Left ventricle myocardium inferior (tissue), 1 donor: ENCODE data around the gene ADAM8. TPM values are rescaled to one million over a fixed set of nuclear protein-coding genes. Genes with fewer than 3 reads are reported as not detected.

Source experiments
- DNase-seq: peaks from one replicate; pipeline ENCODE4 v3.0.0-alpha.2; 2020
- H3K27ac ChIP-seq: fragments of 200-600 bp; replicated peaks from 2 replicates; pipeline ENCODE4 v1.8.0; 2021
- H3K27me3 ChIP-seq: fragments of 200-600 bp; 2 replicates; pipeline ENCODE4 v1.8.0; 2021; ENCODE audit warnings: low read depth
- H3K36me3 ChIP-seq: fragments of 200-600 bp; 2 replicates; pipeline ENCODE4 v1.8.0; 2021
- H3K4me1 ChIP-seq: fragments of 200-600 bp; 2 replicates; pipeline ENCODE4 v1.8.0; 2021
- H3K4me3 ChIP-seq: fragments of 200-600 bp; 2 replicates; pipeline ENCODE4 v1.8.0; 2021; ENCODE audit warnings: mild to moderate bottlenecking, moderate library complexity
- H3K9me3 ChIP-seq: fragments of 200-600 bp; replicated peaks from 2 replicates; pipeline ENCODE4 v1.8.0; 2021
- intact Hi-C: fragments of 100-400 bp; cut with micrococcal nuclease; formaldehyde crosslinking; loops from one replicate; pipeline ENCODE4 v1.11.0; 2022
- total RNA-seq: library from RNA; stranded (reverse); fragmentation: NEBNext Ultra II Directional; extraction: Animal tissue kit (Norgen Biotek cat#: 25700); gene quantifications from one replicate; pipeline ENCODE4 v1.2.1, GENCODE V29; 2021
- TF ChIP-seq, protein P1 (sequence below): fragments of 200-600 bp; IDR thresholded peaks from 2 replicates; pipeline ENCODE4 v1.8.0; 2021; ENCODE audit warnings: antibody characterized with exemption, mild to moderate bottlenecking, borderline replicate concordance
- donor health status: DM: no; HTN: yes; CAD: no; lungs with severe emphysema.

Gene ADAM8
- total RNA-seq, 1 donor from 2014 or later = 1.4 TPM

DNA sequence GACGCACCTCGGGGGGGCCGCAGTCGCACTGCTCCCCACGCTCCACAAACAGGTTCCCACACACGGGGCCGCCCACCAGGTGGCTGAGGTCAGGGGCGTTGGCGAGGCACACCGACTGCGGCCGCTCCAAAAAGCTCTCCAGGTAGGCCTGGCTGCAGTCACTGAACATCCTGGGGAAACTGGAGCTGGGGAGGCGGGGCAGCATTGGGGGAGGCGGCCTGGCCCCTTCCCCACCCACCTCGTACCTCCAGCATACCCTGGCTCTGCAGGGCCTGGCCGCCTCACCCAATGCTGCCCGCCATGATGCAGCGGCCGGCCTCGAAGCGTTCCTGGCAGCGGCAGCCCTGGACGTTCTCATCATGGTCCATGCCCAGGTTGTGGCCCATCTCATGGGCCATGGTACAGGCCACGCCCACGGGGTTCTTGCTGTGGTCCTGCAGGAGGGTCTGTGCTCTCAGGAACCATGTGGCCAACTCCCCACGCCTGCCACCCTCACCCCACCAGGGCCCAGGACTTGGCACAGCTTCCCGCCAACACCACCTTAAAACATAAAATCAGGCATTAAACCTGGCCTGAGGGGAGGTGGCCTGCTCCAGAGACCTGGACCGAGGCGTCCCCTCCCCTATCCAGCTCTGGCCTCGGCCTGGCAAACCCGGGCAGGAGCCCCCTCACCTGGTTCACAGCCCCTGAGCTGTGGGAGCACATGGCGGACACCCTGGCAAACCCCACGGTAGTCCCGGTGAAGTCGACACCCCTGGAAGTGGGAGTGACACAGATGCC, 5.0 kb downstream of the ADAM8 start:
- Histone ChIP-seq H3K4me3 (no peak overlapping the region), H3K27ac (no peak overlapping the region), H3K36me3 (no peaks in the 10 kb centered on the region), H3K4me1 (peaks cover 7% of the 10 kb centered on the region), H3K9me3 (no peaks in the 10 kb centered on the region), H3K27me3 (peaks cover 37% of the 10 kb centered on the region)
- DNase-seq = no peak
- intact Hi-C loops = no loop called here
- TF ChIP-seq, protein P1, sequence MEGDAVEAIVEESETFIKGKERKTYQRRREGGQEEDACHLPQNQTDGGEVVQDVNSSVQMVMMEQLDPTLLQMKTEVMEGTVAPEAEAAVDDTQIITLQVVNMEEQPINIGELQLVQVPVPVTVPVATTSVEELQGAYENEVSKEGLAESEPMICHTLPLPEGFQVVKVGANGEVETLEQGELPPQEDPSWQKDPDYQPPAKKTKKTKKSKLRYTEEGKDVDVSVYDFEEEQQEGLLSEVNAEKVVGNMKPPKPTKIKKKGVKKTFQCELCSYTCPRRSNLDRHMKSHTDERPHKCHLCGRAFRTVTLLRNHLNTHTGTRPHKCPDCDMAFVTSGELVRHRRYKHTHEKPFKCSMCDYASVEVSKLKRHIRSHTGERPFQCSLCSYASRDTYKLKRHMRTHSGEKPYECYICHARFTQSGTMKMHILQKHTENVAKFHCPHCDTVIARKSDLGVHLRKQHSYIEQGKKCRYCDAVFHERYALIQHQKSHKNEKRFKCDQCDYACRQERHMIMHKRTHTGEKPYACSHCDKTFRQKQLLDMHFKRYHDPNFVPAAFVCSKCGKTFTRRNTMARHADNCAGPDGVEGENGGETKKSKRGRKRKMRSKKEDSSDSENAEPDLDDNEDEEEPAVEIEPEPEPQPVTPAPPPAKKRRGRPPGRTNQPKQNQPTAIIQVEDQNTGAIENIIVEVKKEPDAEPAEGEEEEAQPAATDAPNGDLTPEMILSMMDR = no peak

DNA sequence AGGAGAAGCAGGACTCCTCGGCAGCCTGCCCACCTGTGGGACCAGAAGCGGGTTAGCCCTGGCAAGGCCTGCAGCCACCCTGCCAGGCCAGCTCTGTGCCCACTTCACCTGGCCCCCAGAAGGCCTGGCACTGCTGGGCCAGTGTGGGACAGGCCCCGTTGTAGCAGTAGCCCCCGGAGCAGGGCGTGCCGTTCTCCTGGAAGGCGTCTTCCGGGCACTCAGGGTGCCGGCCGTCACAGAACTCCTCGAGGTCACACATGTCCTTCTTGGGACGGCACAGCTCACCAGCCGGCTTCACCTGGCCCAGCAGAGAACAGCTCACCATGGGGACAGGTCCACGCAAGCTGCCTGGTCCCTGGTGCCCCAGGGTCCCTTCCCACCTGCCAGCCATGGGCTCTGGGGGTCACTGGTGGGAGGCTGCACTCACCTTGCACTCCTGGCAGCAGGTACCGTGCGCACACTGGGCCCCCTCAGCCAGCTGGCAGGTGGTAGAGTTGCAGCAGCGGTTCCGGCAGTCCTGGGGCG, 5.8 kb downstream of the ADAM8 start:
- H3K27ac ChIP-seq = no peak overlapping the region
- no peaks in the 10 kb centered on the region for H3K9me3 ChIP-seq
- H3K27me3 ChIP-seq = peaks cover 29% of the 10 kb centered on the region
- TF ChIP-seq, protein P1 = no peak
- intact Hi-C loops = no loop called here
- no peaks in the 10 kb centered on the region for H3K4me1 ChIP-seq
- no peak for DNase-seq
- H3K4me3 ChIP-seq = no peak overlapping the region
- H3K36me3 ChIP-seq = no peaks in the 10 kb centered on the region

DNA sequence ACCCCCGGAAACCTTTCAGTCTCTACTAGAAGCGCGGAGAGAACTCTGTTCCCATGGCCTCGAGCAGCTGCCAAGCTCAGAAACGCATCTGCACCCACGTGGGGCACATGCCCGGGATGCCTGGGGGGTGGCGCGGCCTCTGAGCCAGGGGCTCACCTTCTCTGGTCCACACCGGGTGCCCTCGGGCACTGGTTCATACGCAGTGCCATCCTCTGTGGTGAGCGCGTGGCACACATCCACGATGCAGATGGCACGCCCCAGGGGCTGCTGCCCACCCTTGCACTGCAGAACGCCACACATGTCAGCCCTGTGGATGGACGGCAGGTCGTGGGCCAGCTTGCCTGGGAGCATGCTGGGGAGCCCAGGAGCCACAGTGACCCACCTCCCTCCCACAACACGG, 6.5 kb downstream of the ADAM8 start:
- no peak overlapping the region for H3K4me3 ChIP-seq
- H3K27ac ChIP-seq = no peak overlapping the region
- H3K9me3 ChIP-seq = no peaks in the 10 kb centered on the region
- intact Hi-C loops = no loop called here
- TF ChIP-seq, protein P1 = no peak
- no peak for DNase-seq
- no peaks in the 10 kb centered on the region for H3K36me3 ChIP-seq
- no peaks in the 10 kb centered on the region for H3K4me1 ChIP-seq
- peaks cover 22% of the 10 kb centered on the region for H3K27me3 ChIP-seq

DNA sequence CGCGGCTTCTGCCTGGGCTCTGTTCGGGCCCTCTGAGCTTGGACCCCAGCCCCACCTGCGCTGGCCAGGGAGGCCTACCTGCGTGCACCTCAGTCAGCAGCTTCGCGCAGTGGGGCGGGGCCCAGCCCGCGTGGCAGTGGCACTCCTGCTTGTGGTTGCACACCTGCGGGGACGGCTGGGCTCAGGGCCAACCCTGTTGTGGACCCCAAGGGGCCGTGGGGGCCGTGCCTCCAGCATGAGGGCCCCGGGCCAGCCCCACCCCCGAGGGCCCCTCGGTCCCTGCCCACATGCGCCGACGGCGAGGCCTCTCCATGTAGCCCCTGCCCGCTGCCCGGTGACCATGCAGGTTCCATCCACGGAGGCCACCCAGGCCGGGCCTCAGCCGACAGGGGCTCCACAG, 7.3 kb downstream of the ADAM8 start:
- Histone ChIP-seq H3K27ac (no peak overlapping the region), H3K36me3 (no peaks in the 10 kb centered on the region), H3K9me3 (no peaks in the 10 kb centered on the region), H3K4me1 (no peaks in the 10 kb centered on the region), H3K4me3 (no peak overlapping the region), H3K27me3 (peaks cover 14% of the 10 kb centered on the region)
- no peak for DNase-seq
- intact Hi-C loops = no loop called here
- TF ChIP-seq, protein P1 = no peak

DNA sequence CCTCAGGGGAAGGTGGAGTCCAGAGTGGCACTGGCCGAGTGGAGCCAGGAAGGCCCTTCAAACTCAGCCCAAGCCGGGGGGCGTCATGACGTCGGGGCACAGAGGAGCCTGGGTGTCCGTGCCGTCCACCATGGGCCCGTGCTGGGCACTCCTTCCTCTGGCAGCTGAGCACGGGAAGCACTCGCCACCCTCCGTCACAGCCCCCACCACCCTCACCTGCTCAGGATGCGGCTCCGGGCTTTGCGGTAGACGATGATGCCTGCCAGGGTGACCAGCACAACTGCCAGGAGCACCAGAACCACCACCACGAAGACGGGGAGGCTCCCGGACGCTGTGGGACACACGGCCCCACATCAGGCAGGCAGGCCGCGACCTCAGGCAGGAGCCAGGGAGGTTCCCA, 8.1 kb downstream of the ADAM8 start:
- H3K36me3 ChIP-seq = no peaks in the 10 kb centered on the region
- H3K27ac ChIP-seq = no peak overlapping the region
- H3K27me3 ChIP-seq = peaks cover 8% of the 10 kb centered on the region
- TF ChIP-seq, protein P1 = no peak
- intact Hi-C loops = no loop called here
- no peaks in the 10 kb centered on the region for H3K4me1 ChIP-seq
- H3K9me3 ChIP-seq = no peaks in the 10 kb centered on the region
- DNase-seq = no peak
- no peak overlapping the region for H3K4me3 ChIP-seq
